ENCODE results near the gene ARF1.

Gene ARF1

DNA sequence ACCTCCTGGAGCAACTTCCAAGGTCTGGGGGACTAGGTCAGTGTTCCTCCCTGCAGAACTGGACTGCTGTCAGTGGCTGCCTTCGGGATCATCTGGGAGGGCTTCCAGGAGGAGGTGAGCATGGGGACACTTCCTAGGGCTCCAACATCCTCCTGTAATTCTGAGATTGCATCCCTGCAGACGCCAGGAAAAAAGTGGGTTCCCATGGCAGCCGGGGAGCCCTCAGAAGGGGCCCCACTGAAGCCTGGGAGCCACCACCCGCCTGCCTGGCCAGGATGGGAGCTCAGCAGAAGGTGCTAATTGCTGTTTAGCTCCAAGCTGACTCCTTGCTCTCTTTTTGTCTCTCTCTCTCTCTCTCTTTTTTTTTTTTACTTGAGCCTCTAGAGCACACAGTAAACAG, 16.1 kb upstream of the ARF1 start:
- Mint-ChIP-seq H3K4me3 (no peak overlapping the region), H3K9me3 (no peaks in the 10 kb centered on the region), H3K36me3 (ENCODE audit: low read depth) (no peaks in the 10 kb centered on the region), H3K27me3 (ENCODE audit: low read depth) (peaks cover 65% of the 10 kb centered on the region), H3K4me1 (no peaks in the 10 kb centered on the region), H3K27ac (no peak overlapping the region)
- TF ChIP-seq, protein P1, sequence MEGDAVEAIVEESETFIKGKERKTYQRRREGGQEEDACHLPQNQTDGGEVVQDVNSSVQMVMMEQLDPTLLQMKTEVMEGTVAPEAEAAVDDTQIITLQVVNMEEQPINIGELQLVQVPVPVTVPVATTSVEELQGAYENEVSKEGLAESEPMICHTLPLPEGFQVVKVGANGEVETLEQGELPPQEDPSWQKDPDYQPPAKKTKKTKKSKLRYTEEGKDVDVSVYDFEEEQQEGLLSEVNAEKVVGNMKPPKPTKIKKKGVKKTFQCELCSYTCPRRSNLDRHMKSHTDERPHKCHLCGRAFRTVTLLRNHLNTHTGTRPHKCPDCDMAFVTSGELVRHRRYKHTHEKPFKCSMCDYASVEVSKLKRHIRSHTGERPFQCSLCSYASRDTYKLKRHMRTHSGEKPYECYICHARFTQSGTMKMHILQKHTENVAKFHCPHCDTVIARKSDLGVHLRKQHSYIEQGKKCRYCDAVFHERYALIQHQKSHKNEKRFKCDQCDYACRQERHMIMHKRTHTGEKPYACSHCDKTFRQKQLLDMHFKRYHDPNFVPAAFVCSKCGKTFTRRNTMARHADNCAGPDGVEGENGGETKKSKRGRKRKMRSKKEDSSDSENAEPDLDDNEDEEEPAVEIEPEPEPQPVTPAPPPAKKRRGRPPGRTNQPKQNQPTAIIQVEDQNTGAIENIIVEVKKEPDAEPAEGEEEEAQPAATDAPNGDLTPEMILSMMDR (IDR thresholded peaks at IDR 0.05; ENCODE audit: unreplicated experiment in 3 of 3): no peak

- Mint-ChIP-seq H3K4me3 (no peak overlapping the region), H3K4me1 (no peaks in the 10 kb centered on the region), H3K36me3 (ENCODE audit: low read depth) (no peaks in the 10 kb centered on the region), H3K9me3 (no peaks in the 10 kb centered on the region), H3K27me3 (ENCODE audit: low read depth) (peaks cover 58% of the 10 kb centered on the region), H3K27ac (no peak overlapping the region)
- TF ChIP-seq, protein P1 (IDR thresholded peaks at IDR 0.05; ENCODE audit: unreplicated experiment in 3 of 3): no peak
Measured at GRCh38 chr1:228066891-228067654, 15.4 kb upstream of the ARF1 start.

DNA sequence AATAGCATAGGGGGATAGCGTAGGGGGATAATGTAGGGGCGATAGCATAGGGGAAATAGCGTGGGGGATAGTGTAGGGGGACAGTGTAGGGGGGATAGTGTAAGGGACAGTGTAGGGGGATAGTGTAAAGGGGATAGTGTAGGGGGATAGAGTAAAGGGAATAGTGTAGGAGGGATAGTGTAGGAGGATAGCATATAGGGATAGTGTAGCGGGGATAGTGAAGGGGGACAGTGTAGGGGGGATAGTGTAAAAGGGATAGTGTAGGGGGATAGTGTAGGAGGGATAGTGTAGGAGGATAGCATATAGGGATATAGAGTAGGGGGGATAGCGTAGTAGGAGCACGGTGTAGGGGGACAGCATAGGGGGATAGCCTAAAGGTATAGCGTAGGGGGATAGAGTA, 14.1 kb upstream of the ARF1 start:
- no peaks in the 10 kb centered on the region for H3K4me1 Mint-ChIP-seq
- H3K27me3 Mint-ChIP-seq (ENCODE audit: low read depth): peaks cover 49% of the 10 kb centered on the region
- H3K27ac Mint-ChIP-seq: no peak overlapping the region
- TF ChIP-seq, protein P1 (IDR thresholded peaks at IDR 0.05; ENCODE audit: unreplicated experiment in 3 of 3): no peak
- H3K4me3 Mint-ChIP-seq: no peak overlapping the region
- no peaks in the 10 kb centered on the region for H3K36me3 Mint-ChIP-seq (ENCODE audit: low read depth)
- H3K9me3 Mint-ChIP-seq: no peaks in the 10 kb centered on the region

DNA sequence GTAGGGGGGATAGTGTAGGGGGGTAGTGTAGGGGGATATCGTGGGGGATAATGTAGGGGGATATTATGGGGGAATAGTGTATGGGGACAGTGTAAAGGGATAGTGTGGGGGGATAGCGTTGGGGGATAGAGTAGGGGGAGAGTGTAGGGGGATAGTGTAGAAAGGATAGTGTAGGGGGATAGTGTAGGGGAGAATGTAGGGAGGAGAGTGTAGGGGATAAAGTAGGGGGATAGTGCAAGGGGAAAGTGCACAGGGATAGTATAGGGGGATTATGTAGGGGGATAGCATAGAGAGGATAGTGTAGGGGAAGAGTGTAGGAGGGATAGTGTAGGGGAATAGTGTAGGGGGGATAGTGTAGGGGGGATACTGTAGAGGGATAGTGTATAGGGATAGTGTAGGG, 12.3 kb upstream of the ARF1 start:
- Mint-ChIP-seq H3K4me1 (peaks cover 6% of the 10 kb centered on the region), H3K9me3 (no peaks in the 10 kb centered on the region), H3K27ac (no peak overlapping the region), H3K27me3 (ENCODE audit: low read depth) (peaks cover 54% of the 10 kb centered on the region), H3K36me3 (ENCODE audit: low read depth) (no peaks in the 10 kb centered on the region), H3K4me3 (no peak overlapping the region)
- TF ChIP-seq, protein P1 (IDR thresholded peaks at IDR 0.05; ENCODE audit: unreplicated experiment in 3 of 3): no peak

DNA sequence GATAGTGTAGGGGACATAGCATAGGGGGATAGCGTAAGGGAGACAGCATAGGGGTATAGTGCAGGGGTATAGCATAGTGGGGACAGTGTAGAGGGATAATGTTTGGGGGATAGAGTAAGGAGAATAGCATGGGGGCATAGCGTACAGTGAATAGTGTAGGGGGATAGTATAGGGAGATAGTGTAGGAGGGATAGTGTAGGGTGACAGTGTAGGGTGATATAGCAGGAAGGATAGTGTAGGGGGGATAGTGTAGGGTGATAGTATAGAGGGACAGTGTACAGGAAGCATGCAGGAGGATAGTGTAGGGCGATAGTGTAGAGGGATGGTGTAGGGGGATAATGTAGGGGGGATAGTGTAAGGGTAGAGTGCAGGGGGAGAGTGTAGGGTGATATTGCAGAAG, 11.7 kb upstream of the ARF1 start:
- Mint-ChIP-seq H3K27me3 (ENCODE audit: low read depth) (peaks cover 48% of the 10 kb centered on the region), H3K36me3 (ENCODE audit: low read depth) (no peaks in the 10 kb centered on the region)

More for the DNA sequence above, 11.7 kb upstream of the ARF1 start:
- H3K9me3 Mint-ChIP-seq: no peaks in the 10 kb centered on the region
- H3K4me1 Mint-ChIP-seq: peaks cover 6% of the 10 kb centered on the region
- no peak overlapping the region for H3K4me3 Mint-ChIP-seq
- TF ChIP-seq, protein P1 (IDR thresholded peaks at IDR 0.05; ENCODE audit: unreplicated experiment in 3 of 3): no peak
- H3K27ac Mint-ChIP-seq: no peak overlapping the region

Data from nephron (organoid).